ENCODE measurements around the gene SYT1.

GRCh38 chr12:79048962-79049361 is 184.4 kb downstream of the SYT1 start:
- TF ChIP-seq, protein P1, sequence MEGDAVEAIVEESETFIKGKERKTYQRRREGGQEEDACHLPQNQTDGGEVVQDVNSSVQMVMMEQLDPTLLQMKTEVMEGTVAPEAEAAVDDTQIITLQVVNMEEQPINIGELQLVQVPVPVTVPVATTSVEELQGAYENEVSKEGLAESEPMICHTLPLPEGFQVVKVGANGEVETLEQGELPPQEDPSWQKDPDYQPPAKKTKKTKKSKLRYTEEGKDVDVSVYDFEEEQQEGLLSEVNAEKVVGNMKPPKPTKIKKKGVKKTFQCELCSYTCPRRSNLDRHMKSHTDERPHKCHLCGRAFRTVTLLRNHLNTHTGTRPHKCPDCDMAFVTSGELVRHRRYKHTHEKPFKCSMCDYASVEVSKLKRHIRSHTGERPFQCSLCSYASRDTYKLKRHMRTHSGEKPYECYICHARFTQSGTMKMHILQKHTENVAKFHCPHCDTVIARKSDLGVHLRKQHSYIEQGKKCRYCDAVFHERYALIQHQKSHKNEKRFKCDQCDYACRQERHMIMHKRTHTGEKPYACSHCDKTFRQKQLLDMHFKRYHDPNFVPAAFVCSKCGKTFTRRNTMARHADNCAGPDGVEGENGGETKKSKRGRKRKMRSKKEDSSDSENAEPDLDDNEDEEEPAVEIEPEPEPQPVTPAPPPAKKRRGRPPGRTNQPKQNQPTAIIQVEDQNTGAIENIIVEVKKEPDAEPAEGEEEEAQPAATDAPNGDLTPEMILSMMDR (IDR thresholded peaks at IDR 0.05): no peak
- TF ChIP-seq ZFX (IDR thresholded peaks at IDR 0.05; ENCODE audit: borderline replicate concordance): no peak

Data from 22Rv1 (cell line).